ENCODE measurements around the gene POLA1. TPM values are rescaled to one million over a fixed set of nuclear protein-coding genes. Genes with fewer than 3 reads are reported as not detected.

POLA1 gene
- total and polyA plus RNA-seq, 2 donors from 2014 or later = 2.2 to 9.7 TPM

DNA sequence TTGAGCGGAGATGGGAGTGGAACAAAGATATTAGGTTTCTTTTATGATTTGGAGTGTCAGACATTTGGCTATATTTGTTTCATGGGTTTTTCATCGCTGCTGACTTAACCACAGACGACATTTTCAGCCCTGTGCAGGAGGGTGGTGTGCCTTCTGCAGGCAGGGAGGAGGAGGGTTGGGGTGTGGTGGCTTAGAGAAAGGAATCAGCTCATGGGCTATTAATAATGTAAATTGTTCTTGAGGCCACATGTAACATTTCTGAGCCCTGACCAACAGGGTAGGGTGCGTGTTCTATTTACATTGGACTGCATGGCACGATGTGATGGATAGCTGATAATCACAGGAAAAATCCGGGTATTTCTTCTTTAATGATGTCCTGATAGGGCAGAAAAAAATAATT lies 67.6 kb downstream of the POLA1 start:
- H3K9me3 ChIP-seq (ENCODE audit: control insufficient read depth in 2 of 3, insufficient read depth in 1 of 3, low read length in 3 of 3) = no peaks in the 10 kb centered on the region
- no peak overlapping the region for H3K4me3 ChIP-seq (ENCODE audit: low read length in 3 of 3)
- H3K4me1 ChIP-seq (ENCODE audit: control insufficient read depth in 2 of 3, insufficient read depth in 2 of 3, low read depth in 1 of 3, low read length in 3 of 3) = no peaks in the 10 kb centered on the region
- TF ChIP-seq, protein P1, sequence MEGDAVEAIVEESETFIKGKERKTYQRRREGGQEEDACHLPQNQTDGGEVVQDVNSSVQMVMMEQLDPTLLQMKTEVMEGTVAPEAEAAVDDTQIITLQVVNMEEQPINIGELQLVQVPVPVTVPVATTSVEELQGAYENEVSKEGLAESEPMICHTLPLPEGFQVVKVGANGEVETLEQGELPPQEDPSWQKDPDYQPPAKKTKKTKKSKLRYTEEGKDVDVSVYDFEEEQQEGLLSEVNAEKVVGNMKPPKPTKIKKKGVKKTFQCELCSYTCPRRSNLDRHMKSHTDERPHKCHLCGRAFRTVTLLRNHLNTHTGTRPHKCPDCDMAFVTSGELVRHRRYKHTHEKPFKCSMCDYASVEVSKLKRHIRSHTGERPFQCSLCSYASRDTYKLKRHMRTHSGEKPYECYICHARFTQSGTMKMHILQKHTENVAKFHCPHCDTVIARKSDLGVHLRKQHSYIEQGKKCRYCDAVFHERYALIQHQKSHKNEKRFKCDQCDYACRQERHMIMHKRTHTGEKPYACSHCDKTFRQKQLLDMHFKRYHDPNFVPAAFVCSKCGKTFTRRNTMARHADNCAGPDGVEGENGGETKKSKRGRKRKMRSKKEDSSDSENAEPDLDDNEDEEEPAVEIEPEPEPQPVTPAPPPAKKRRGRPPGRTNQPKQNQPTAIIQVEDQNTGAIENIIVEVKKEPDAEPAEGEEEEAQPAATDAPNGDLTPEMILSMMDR (IDR thresholded peaks at IDR 0.05; ENCODE audit: borderline replicate concordance, extremely low read depth, insufficient read depth) = no peak
- intact Hi-C loops (cut with DNase I) = no loop called here
- H3K27ac ChIP-seq (ENCODE audit: low read depth in 2 of 2, low read length in 2 of 2) = no peak overlapping the region
- H3K9ac ChIP-seq (ENCODE audit: low read length in 3 of 3) = no peak overlapping the region
- FAIRE-seq = no peak
- no peaks in the 10 kb centered on the region for H3K27me3 ChIP-seq (ENCODE audit: control insufficient read depth, insufficient read depth, low read length)
- peaks cover 0 to 2% (median 0%) of the 10 kb centered on the region in 3 donors for H3K36me3 ChIP-seq (ENCODE audit: control insufficient read depth in 2 of 3, insufficient read depth in 3 of 3, low read length in 3 of 3)
- no peak for DNase-seq

DNA sequence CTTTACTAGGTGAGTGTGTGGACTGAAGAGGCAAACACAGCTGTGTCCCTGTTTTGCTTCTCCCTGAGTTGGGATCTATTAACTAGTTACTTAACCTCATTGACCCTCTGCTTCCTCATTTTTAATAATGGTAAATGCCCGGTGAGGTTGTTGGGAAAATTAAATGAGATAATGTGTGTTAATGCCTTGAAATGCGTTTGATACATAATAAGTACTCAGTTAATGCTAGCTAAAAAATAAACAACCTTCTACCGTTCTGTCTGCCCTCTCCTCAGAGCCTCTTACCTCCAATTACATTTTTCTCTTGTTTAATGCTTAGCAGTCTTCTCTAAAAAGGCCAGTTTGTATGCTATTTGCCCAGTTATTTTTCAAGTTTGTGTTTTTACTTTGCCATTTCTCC lies 70.3 kb downstream of the POLA1 start:
- Histone ChIP-seq H3K9me3 (ENCODE audit: control insufficient read depth in 2 of 3, insufficient read depth in 1 of 3, low read length in 3 of 3) (no peaks in the 10 kb centered on the region), H3K4me1 (ENCODE audit: control insufficient read depth in 2 of 3, insufficient read depth in 2 of 3, low read depth in 1 of 3, low read length in 3 of 3) (no peaks in the 10 kb centered on the region), H3K27ac (ENCODE audit: low read depth in 2 of 2, low read length in 2 of 2) (no peak overlapping the region), H3K27me3 (ENCODE audit: control insufficient read depth, insufficient read depth, low read length) (no peaks in the 10 kb centered on the region), H3K4me3 (ENCODE audit: low read length in 3 of 3) (no peak overlapping the region), H3K9ac (ENCODE audit: low read length in 3 of 3) (no peak overlapping the region), H3K36me3 (ENCODE audit: control insufficient read depth in 2 of 3, insufficient read depth in 3 of 3, low read length in 3 of 3) (peaks cover 0 to 2% (median 0%) of the 10 kb centered on the region in 3 donors)
- intact Hi-C loops (cut with DNase I) = no loop called here
- TF ChIP-seq, protein P1 (IDR thresholded peaks at IDR 0.05; ENCODE audit: borderline replicate concordance, extremely low read depth, insufficient read depth) = no peak
- DNase-seq (no peak), FAIRE-seq (no peak)

DNA sequence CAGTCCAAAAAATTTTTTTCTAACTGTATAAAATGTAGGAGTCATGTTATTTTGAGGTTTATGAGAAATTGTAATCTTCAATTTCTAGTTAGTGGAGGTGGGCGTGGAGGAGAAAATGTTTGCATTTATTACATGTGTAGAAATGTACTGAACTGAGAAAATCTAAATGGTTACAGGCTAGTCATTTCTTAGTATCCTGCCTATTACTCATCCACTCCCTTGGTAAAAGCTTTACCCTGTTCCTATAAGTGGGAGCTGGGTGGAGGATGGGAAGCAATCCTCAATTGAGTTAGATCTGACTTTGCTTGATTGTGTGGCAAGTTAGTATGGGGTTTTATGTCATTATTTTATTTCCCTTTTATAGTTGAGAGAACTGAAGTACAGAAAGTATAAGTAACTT lies 73.8 kb downstream of the POLA1 start:
- peaks cover 0 to 2% (median 0%) of the 10 kb centered on the region in 3 donors for H3K36me3 ChIP-seq (ENCODE audit: control insufficient read depth in 2 of 3, insufficient read depth in 3 of 3, low read length in 3 of 3)

More for the DNA sequence above, 73.8 kb downstream of the POLA1 start:
- TF ChIP-seq, protein P1 (IDR thresholded peaks at IDR 0.05; ENCODE audit: borderline replicate concordance, extremely low read depth, insufficient read depth) = no peak
- Histone ChIP-seq H3K27ac (ENCODE audit: low read depth in 2 of 2, low read length in 2 of 2) (no peak overlapping the region), H3K27me3 (ENCODE audit: control insufficient read depth, insufficient read depth, low read length) (no peaks in the 10 kb centered on the region), H3K4me1 (ENCODE audit: control insufficient read depth in 2 of 3, insufficient read depth in 2 of 3, low read depth in 1 of 3, low read length in 3 of 3) (no peaks in the 10 kb centered on the region), H3K9ac (ENCODE audit: low read length in 3 of 3) (no peak overlapping the region), H3K4me3 (ENCODE audit: low read length in 3 of 3) (no peak overlapping the region), H3K9me3 (ENCODE audit: control insufficient read depth in 2 of 3, insufficient read depth in 1 of 3, low read length in 3 of 3) (no peaks in the 10 kb centered on the region)
- no peak for DNase-seq
- no peak for FAIRE-seq
- intact Hi-C loops (cut with DNase I) = no loop called here

All from kidney (tissue), 14 donors.